ENCODE data around the gene PRRX2.

- TF ChIP-seq FOXK2 (IDR thresholded peaks at IDR 0.05) (no peak), TARDBP (IDR thresholded peaks at IDR 0.05) (no peak), ELF4 (IDR thresholded peaks at IDR 0.05) (no peak), SP1 (IDR thresholded peaks at IDR 0.05) (no peak), HDGF (IDR thresholded peaks at IDR 0.05; ENCODE audit: borderline replicate concordance) (no peak), FOXA1 (IDR thresholded peaks at IDR 0.05) (no peak), ZNF384 (IDR thresholded peaks at IDR 0.05) (no peak), CTBP1 (IDR thresholded peaks at IDR 0.05; ENCODE audit: borderline replicate concordance) (no peak), SUZ12 (IDR thresholded peaks at IDR 0.05) (no peak), FOXM1 (IDR thresholded peaks at IDR 0.05; ENCODE audit: borderline replicate concordance) (no peak)
Measured at GRCh38 chr9:129650680-129651235, 14.7 kb upstream of the PRRX2 start.
